A673 (cell line): ENCODE measurements around the gene KIAA0586.
"Not testable (repeated sequence)": the region's sequence is repeated elsewhere in the genome, so short reads cannot be mapped to it uniquely, and the experiment has no call there.

ENCODE experiments used
- EZH2 ChIP-seq: fragments of 200-600 bp; sonication (generic); IDR thresholded peaks from 2 replicates; pipeline ENCODE4 v1.6.1; 2017; ENCODE audit warnings: borderline replicate concordance, low read depth, mild to moderate bottlenecking, mixed read lengths, antibody characterized with exemption, low read length; ENCODE audit not compliant: poor library complexity, severe bottlenecking
- TF ChIP-seq, protein P1 (sequence below): fragments of 300-800, 200-600 bp; sonication (generic); conservative IDR thresholded peaks from 2 replicates; pipeline ENCODE4 v1.5.1; 2017; ENCODE audit warnings: low read depth, mild to moderate bottlenecking, antibody characterized with exemption, low read length, moderate library complexity, mixed read lengths

DNA sequence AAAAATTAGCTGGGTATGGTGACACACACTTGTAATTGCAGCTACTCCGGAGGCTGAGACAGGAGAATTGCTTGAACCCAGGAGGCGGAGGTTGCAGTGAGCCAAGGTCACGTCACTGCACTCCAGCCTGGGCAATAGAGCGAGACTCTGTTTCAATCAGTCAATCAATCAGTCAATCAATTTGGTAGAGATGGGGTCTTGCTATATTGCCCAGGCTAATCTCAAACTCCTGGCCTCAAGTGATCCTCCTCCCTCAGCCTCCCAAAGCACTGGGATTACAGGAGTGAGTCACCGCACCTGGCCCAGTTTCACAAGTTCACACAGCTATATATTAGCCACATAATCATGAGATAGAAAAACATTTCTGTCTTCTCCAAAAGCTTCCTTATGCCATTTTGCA lies 50.8 kb downstream of the KIAA0586 start:
- TF ChIP-seq, protein P1, sequence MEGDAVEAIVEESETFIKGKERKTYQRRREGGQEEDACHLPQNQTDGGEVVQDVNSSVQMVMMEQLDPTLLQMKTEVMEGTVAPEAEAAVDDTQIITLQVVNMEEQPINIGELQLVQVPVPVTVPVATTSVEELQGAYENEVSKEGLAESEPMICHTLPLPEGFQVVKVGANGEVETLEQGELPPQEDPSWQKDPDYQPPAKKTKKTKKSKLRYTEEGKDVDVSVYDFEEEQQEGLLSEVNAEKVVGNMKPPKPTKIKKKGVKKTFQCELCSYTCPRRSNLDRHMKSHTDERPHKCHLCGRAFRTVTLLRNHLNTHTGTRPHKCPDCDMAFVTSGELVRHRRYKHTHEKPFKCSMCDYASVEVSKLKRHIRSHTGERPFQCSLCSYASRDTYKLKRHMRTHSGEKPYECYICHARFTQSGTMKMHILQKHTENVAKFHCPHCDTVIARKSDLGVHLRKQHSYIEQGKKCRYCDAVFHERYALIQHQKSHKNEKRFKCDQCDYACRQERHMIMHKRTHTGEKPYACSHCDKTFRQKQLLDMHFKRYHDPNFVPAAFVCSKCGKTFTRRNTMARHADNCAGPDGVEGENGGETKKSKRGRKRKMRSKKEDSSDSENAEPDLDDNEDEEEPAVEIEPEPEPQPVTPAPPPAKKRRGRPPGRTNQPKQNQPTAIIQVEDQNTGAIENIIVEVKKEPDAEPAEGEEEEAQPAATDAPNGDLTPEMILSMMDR, result not testable (repeated sequence)
- not testable (repeated sequence) for TF ChIP-seq EZH2
